ENCODE measurements around the gene PPP4R1.

The PPP4R1 gene

DNA sequence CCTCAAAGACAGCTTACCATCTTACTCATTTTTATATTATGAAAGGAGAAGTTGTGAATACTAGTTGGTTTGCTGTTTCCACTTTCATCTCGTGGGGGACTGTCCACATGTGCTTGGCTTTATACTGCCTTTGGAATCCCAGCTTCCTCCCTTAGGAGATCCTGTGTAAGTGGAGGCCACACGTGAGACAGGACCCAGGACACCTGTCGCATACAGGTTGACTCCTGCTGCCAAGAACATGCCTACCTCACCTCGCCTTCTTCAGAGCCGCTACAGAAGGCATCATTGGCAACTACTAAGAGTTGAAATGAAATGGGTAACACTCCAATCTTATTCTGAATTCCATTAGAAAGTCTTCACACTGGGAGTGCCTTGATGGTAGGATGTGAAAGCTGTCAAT is 69.3 kb downstream of the PPP4R1 start:
- no peaks in the 10 kb centered on the region for H3K9me2 ChIP-seq (replicated peaks; ENCODE audit: low read depth, low read length)
- H3K4me3 ChIP-seq (ENCODE audit: low read length, poor library complexity, severe bottlenecking) = no peak overlapping the region
- no peaks in the 10 kb centered on the region for H4K20me1 ChIP-seq (ENCODE audit: insufficient read depth, low read length, poor library complexity, severe bottlenecking)
- no peak for TF ChIP-seq EZH2phosphoT487 (IDR thresholded peaks at IDR 0.05; ENCODE audit: borderline replicate concordance)
- TF ChIP-seq, protein P1, sequence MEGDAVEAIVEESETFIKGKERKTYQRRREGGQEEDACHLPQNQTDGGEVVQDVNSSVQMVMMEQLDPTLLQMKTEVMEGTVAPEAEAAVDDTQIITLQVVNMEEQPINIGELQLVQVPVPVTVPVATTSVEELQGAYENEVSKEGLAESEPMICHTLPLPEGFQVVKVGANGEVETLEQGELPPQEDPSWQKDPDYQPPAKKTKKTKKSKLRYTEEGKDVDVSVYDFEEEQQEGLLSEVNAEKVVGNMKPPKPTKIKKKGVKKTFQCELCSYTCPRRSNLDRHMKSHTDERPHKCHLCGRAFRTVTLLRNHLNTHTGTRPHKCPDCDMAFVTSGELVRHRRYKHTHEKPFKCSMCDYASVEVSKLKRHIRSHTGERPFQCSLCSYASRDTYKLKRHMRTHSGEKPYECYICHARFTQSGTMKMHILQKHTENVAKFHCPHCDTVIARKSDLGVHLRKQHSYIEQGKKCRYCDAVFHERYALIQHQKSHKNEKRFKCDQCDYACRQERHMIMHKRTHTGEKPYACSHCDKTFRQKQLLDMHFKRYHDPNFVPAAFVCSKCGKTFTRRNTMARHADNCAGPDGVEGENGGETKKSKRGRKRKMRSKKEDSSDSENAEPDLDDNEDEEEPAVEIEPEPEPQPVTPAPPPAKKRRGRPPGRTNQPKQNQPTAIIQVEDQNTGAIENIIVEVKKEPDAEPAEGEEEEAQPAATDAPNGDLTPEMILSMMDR (conservative IDR thresholded peaks at IDR 0.05; ENCODE audit: low read length) = no peak
- no peaks in the 10 kb centered on the region for H3K27me3 ChIP-seq (ENCODE audit: insufficient read depth, low read length, poor library complexity, severe bottlenecking)
- no peaks in the 10 kb centered on the region for H3K9me3 ChIP-seq (ENCODE audit: insufficient read depth, low read depth, low read length)
- no peaks in the 10 kb centered on the region for H3K4me1 ChIP-seq (ENCODE audit: insufficient read depth, low read length, poor library complexity, severe bottlenecking)
- H2AFZ ChIP-seq (ENCODE audit: low read length) = no peak overlapping the region
- peaks cover 47% of the 10 kb centered on the region for H3K36me3 ChIP-seq (ENCODE audit: insufficient read depth, low read length)
- no peak overlapping the region for H3K4me2 ChIP-seq (ENCODE audit: low read depth, low read length, poor library complexity, severe bottlenecking)
- H3K79me2 ChIP-seq (ENCODE audit: insufficient read depth, low read length) = no peaks in the 10 kb centered on the region
- H3K9ac ChIP-seq (ENCODE audit: low read depth, low read length, poor library complexity, severe bottlenecking) = no peak overlapping the region
- H3F3A ChIP-seq (ENCODE audit: low read depth) = no peaks in the 10 kb centered on the region

DNA sequence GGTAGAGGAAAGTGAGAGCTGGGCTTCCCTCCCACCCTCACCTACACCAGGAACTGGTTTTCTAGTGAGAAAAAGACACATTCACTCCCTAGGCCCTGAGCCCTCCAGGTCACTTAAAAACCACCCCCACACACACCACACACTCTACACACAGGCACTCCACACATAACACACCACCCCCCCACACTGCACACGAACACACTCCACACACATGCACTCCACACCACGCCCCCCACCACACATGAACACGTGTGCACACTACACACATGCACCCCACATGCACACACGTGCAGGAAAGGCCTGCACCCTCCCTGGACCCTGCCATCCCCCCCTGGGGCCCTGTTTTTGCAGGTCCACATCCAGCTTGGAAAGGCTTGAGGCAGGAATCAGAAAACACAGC is 71.4 kb downstream of the PPP4R1 start:
- H2AFZ ChIP-seq (ENCODE audit: low read length) = no peak overlapping the region
- H3K79me2 ChIP-seq (ENCODE audit: insufficient read depth, low read length) = no peaks in the 10 kb centered on the region
- H3F3A ChIP-seq (ENCODE audit: low read depth) = no peaks in the 10 kb centered on the region
- H3K9me2 ChIP-seq (replicated peaks; ENCODE audit: low read depth, low read length) = no peaks in the 10 kb centered on the region
- H3K9ac ChIP-seq (ENCODE audit: low read depth, low read length, poor library complexity, severe bottlenecking) = no peak overlapping the region
- H4K20me1 ChIP-seq (ENCODE audit: insufficient read depth, low read length, poor library complexity, severe bottlenecking) = no peaks in the 10 kb centered on the region
- no peak overlapping the region for H3K4me3 ChIP-seq (ENCODE audit: low read length, poor library complexity, severe bottlenecking)
- no peaks in the 10 kb centered on the region for H3K9me3 ChIP-seq (ENCODE audit: insufficient read depth, low read depth, low read length)
- H3K4me1 ChIP-seq (ENCODE audit: insufficient read depth, low read length, poor library complexity, severe bottlenecking) = no peaks in the 10 kb centered on the region
- no peak overlapping the region for H3K4me2 ChIP-seq (ENCODE audit: low read depth, low read length, poor library complexity, severe bottlenecking)
- no peaks in the 10 kb centered on the region for H3K27me3 ChIP-seq (ENCODE audit: insufficient read depth, low read length, poor library complexity, severe bottlenecking)
- H3K36me3 ChIP-seq (ENCODE audit: insufficient read depth, low read length) = peaks cover 35% of the 10 kb centered on the region
- TF ChIP-seq, protein P1 (conservative IDR thresholded peaks at IDR 0.05; ENCODE audit: low read length) = no peak
- TF ChIP-seq EZH2phosphoT487 (IDR thresholded peaks at IDR 0.05; ENCODE audit: borderline replicate concordance) = no peak

DNA sequence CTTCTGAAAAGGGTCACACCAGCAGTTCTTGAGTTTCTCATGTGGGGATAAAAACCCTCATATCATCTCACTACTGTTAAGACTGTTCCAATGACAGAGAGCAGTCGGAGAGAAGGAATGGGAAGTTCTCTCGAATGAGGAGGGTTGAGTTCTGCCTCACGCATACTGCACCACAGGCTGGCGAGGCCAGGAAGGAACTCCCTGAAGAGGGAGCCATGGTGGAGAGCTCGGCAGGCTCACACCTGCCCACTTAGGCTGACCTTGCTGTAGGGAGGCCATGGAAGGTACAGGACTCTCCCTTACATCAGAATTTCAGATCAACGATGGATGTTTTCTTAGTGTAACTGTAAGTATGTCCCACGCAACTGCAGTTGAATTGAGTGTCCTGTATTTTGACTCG is 74.4 kb downstream of the PPP4R1 start:
- no peaks in the 10 kb centered on the region for H3K9me3 ChIP-seq (ENCODE audit: insufficient read depth, low read depth, low read length)
- H3K27me3 ChIP-seq (ENCODE audit: insufficient read depth, low read length, poor library complexity, severe bottlenecking) = no peaks in the 10 kb centered on the region
- H3K9me2 ChIP-seq (replicated peaks; ENCODE audit: low read depth, low read length) = no peaks in the 10 kb centered on the region
- H3K4me1 ChIP-seq (ENCODE audit: insufficient read depth, low read length, poor library complexity, severe bottlenecking) = no peaks in the 10 kb centered on the region
- H4K20me1 ChIP-seq (ENCODE audit: insufficient read depth, low read length, poor library complexity, severe bottlenecking) = no peaks in the 10 kb centered on the region
- no peaks in the 10 kb centered on the region for H3K79me2 ChIP-seq (ENCODE audit: insufficient read depth, low read length)
- no peak overlapping the region for H3K9ac ChIP-seq (ENCODE audit: low read depth, low read length, poor library complexity, severe bottlenecking)
- no peak overlapping the region for H3K4me2 ChIP-seq (ENCODE audit: low read depth, low read length, poor library complexity, severe bottlenecking)
- no peak overlapping the region for H3K4me3 ChIP-seq (ENCODE audit: low read length, poor library complexity, severe bottlenecking)
- H3F3A ChIP-seq (ENCODE audit: low read depth) = no peaks in the 10 kb centered on the region
- H3K36me3 ChIP-seq (ENCODE audit: insufficient read depth, low read length) = peaks cover 33% of the 10 kb centered on the region; the same call in 1 of the 2 replicates
- TF ChIP-seq EZH2phosphoT487 (IDR thresholded peaks at IDR 0.05; ENCODE audit: borderline replicate concordance) = no peak
- TF ChIP-seq, protein P1 (conservative IDR thresholded peaks at IDR 0.05; ENCODE audit: low read length) = no peak
- no peak overlapping the region for H2AFZ ChIP-seq (ENCODE audit: low read length)

Data from Loucy (cell line).